ENCODE measurements around the gene DNAH11. TPM values are rescaled to one million over a fixed set of nuclear protein-coding genes. Genes with fewer than 3 reads are reported as not detected.

The DNAH11 gene
- total and polyA plus RNA-seq, 2 of the 8 experiments (the other 6 are each of a cell fraction or from before 2014, with no cell fraction given): 1.8 to 4.9 TPM

- Histone ChIP-seq H3K9me3 (ENCODE audit: insufficient read depth in 2 of 2, low read depth in 1 of 2, low read length in 1 of 2) (no peaks in the 10 kb centered on the region), H2AK5ac (ENCODE audit: low read depth, low read length) (no peak overlapping the region), H3K4ac (replicated peaks; ENCODE audit: insufficient read length, low read depth, low read length) (no peak overlapping the region), H2BK120ac (replicated peaks; ENCODE audit: low read depth, low read length) (no peak overlapping the region), H2BK15ac (ENCODE audit: low read length) (no peak overlapping the region), H2BK5ac (ENCODE audit: low read depth, low read length) (no peak overlapping the region), H3K23ac (ENCODE audit: insufficient read length) (no peak overlapping the region), H3K23me2 (ENCODE audit: low read depth, low read length) (no peaks in the 10 kb centered on the region), H3K4me3 (ENCODE audit: extremely low read depth in 1 of 4, insufficient read depth in 2 of 4, low read depth in 3 of 4, low read length in 4 of 4) (no peak overlapping the region), H4K8ac (ENCODE audit: extremely low read depth, insufficient read depth, low read length) (no peak overlapping the region), H3K9ac (replicated peaks in 1 of 4; ENCODE audit: extremely low read depth in 1 of 4, low read depth in 3 of 4, low read length in 3 of 4) (no peak overlapping the region), H4K5ac (ENCODE audit: insufficient read length, low read depth, low read length) (no peak overlapping the region), H2BK20ac (ENCODE audit: low read length) (no peak overlapping the region), H3K27ac (ENCODE audit: low read depth, low read length) (no peak overlapping the region), H3K79me1 (ENCODE audit: low read depth, low read length) (peaks cover 12% of the 10 kb centered on the region), H4K91ac (replicated peaks; ENCODE audit: insufficient read length, low read length) (no peak overlapping the region), H4K20me1 (replicated peaks in 1 of 2; ENCODE audit: control insufficient read depth in 1 of 2, insufficient read depth in 2 of 2, low read length in 2 of 2) (peaks cover 0 to 9% of the 10 kb centered on the region in 2 experiments), H3K14ac (ENCODE audit: insufficient read length) (no peak overlapping the region), H3K18ac (ENCODE audit: extremely low read depth, low read length) (no peak overlapping the region), H3K79me2 (ENCODE audit: control insufficient read depth in 1 of 2, insufficient read depth in 2 of 2, low read length in 2 of 2) (peaks cover 0 to 26% of the 10 kb centered on the region in 2 experiments; a peak in 2 of 4 replicates), H2BK12ac (ENCODE audit: low read depth, low read length) (no peak overlapping the region), H3K27me3 (replicated peaks in 1 of 4; ENCODE audit: control insufficient read depth in 3 of 4, extremely low read depth in 1 of 4, insufficient read depth in 3 of 4, low read length in 3 of 4) (no peaks in the 10 kb centered on the region), H2AFZ (ENCODE audit: low read length) (no peak overlapping the region), H3K56ac (replicated peaks; ENCODE audit: insufficient read length, low read depth, low read length) (no peak overlapping the region), H3K4me2 (ENCODE audit: insufficient read depth in 1 of 2, low read depth in 2 of 2, low read length in 2 of 2) (no peak overlapping the region), H3K4me1 (replicated peaks in 1 of 4; ENCODE audit: control insufficient read depth in 3 of 4, insufficient read depth in 4 of 4, low read length in 3 of 4) (no peaks in the 10 kb centered on the region), H3K36me3 (ENCODE audit: control insufficient read depth in 2 of 4, insufficient read depth in 4 of 4, low read length in 3 of 4) (peaks cover 14 to 60% (median 34%) of the 10 kb centered on the region in 4 experiments)
- FAIRE-seq (no peak), DNase-seq (ENCODE audit: low read depth in 1 of 2, low spot score in 2 of 2) (no peak)
- ChIA-PET CTCF (ENCODE audit: partially characterized antibody) (interaction anchor here (1.4 kb wide), 1 partner anchor 9 kb away, joined by 3 read pairs; no protein-coding TSS in a partner anchor), POLR2A (ENCODE audit: partially characterized antibody) (interaction anchor here (0.9 to 2.4 kb wide), 3 partner anchors 12 to 33 kb away, joined by 3 to 9 read pairs (median 3); partner anchors contain the start of gene CDCA7L)
- 88% methylated on average over 8 of the region's 8 CpGs; no CpG with 5 or more reads in 1 of the 2 experiments for WGBS, 2 experiments (ENCODE audit: extremely low coverage in 1 of 2, insufficient coverage in 1 of 2, insufficient read length in 1 of 2, insufficient replicate concordance in 2 of 2, low coverage in 1 of 2, low lambda C conversion rate in 2 of 2, missing lambda C conversion rate in 1 of 2)
- TF ChIP-seq POLR2A (IDR thresholded peaks at IDR 0.05; ENCODE audit: control extremely low read depth in 1 of 2, low read depth in 2 of 2, low read length in 2 of 2) (no peak), NRF1 (IDR thresholded peaks at IDR 0.05; ENCODE audit: low read depth, low read length) (no peak), SIX5 (IDR thresholded peaks at IDR 0.05; ENCODE audit: low read depth, low read length) (no peak), GTF2F1 (IDR thresholded peaks at IDR 0.05; ENCODE audit: borderline replicate concordance, low read depth, low read length) (no peak), MAFK (IDR thresholded peaks at IDR 0.05; ENCODE audit: low read depth, low read length) (no peak), BRCA1 (IDR thresholded peaks at IDR 0.05; ENCODE audit: low read depth, low read length) (no peak), CHD2 (IDR thresholded peaks at IDR 0.05; ENCODE audit: low read length) (no peak), GABPA (IDR thresholded peaks at IDR 0.05; ENCODE audit: borderline replicate concordance, insufficient read depth, low read length) (no peak), JUND (IDR thresholded peaks at IDR 0.05; ENCODE audit: low read length) (no peak), CTCF (IDR thresholded peaks at IDR 0.05; ENCODE audit: control extremely low read depth in 1 of 3, insufficient read depth in 1 of 3, low read depth in 1 of 3, low read length in 3 of 3) (no peak)
These were observed 370.3 kb downstream of the DNAH11 start for GRCh38 chr7:21912931-21913780.
